Neutrophil (primary cell): ENCODE measurements around the gene CD2AP.

Experiments used
- H3K27ac ChIP-seq: fragments of 200-600 bp; sonication (generic); 2 replicates; pipeline ENCODE4 v1.5.1; 2016; ENCODE audit warnings: mild to moderate bottlenecking, moderate library complexity
- H3K27me3 ChIP-seq: fragments of 200-600 bp; sonication (generic); 2 replicates; pipeline ENCODE4 v1.6.0; 2016; ENCODE audit warnings: mild to moderate bottlenecking
- H3K36me3 ChIP-seq: fragments of 200-600 bp; sonication (generic); 2 replicates; pipeline ENCODE4 v1.5.1; 2017
- H3K4me1 ChIP-seq, 2 experiments: fragments of 200-600 bp in 1 of 2; sonication (generic) in 1 of 2; 1 replicate in 1 of 2; 2 replicates in 1 of 2; pipeline versions ENCODE4 v1.5.1 to v1.6.1; 2013 to 2016; ENCODE audit warnings: low read depth in 1 of 2, low read length in 1 of 2, mild to moderate bottlenecking in 1 of 2, moderate library complexity in 1 of 2; ENCODE audit not compliant: control insufficient read depth in 1 of 2, insufficient read depth in 1 of 2
- H3K4me3 ChIP-seq, 2 experiments: fragments of 200-600 bp in 1 of 2; sonication (generic) in 1 of 2; 1 replicate in 1 of 2; 2 replicates in 1 of 2; pipeline ENCODE4 v1.5.1; 2013 to 2016; ENCODE audit warnings: low read depth in 1 of 2, low read length in 1 of 2, mild to moderate bottlenecking in 1 of 2, moderate library complexity in 1 of 2
- H3K9me3 ChIP-seq: fragments of 200-600 bp; sonication (generic); 2 replicates; pipeline ENCODE4 v1.5.1; 2016
- CTCF ChIP-seq: fragments of 200-600 bp; sonication (generic); IDR thresholded peaks from 2 replicates; pipeline ENCODE4 v1.5.1; 2016; ENCODE audit warnings: antibody characterized with exemption

Gene CD2AP

GRCh38 chr6:47672816-47673215 lies 195.2 kb downstream of the CD2AP start:
- TF ChIP-seq CTCF: no peak
- no peak overlapping the region for H3K4me3 ChIP-seq
- no peaks in the 10 kb centered on the region for H3K9me3 ChIP-seq
- H3K27ac ChIP-seq: no peak overlapping the region
- no peaks in the 10 kb centered on the region for H3K4me1 ChIP-seq
- no peaks in the 10 kb centered on the region for H3K36me3 ChIP-seq
- H3K27me3 ChIP-seq: no peaks in the 10 kb centered on the region

- no peaks in the 10 kb centered on the region for H3K4me1 ChIP-seq
- no peak for TF ChIP-seq CTCF
- no peak overlapping the region for H3K4me3 ChIP-seq
- H3K27ac ChIP-seq: no peak overlapping the region
- no peaks in the 10 kb centered on the region for H3K27me3 ChIP-seq
- H3K36me3 ChIP-seq: no peaks in the 10 kb centered on the region
- H3K9me3 ChIP-seq: no peaks in the 10 kb centered on the region
These were observed 197.1 kb downstream of the CD2AP start for GRCh38 chr6:47674673-47675072.
